Ureter (tissue), 1 donor: ENCODE data around the gene PPP2CA. TPM values are rescaled to one million over a fixed set of nuclear protein-coding genes. Genes with fewer than 3 reads are reported as not detected.
"Not testable (repeated sequence)": the region's sequence is repeated elsewhere in the genome, so short reads cannot be mapped to it uniquely, and the experiment has no call there.

Experiments used
- DNase-seq: peaks from one replicate; pipeline ENCODE4 v3.0.0-alpha.2; 2020; ENCODE audit warnings: low spot score
- total RNA-seq: library from RNA; stranded (reverse); gene quantifications from one replicate; pipeline ENCODE4 v1.2.4, GENCODE V29; 2023
- donor health status: DM: yes; HTN: yes; CAD: no.

The PPP2CA gene
- total RNA-seq, 1 donor from 2014 or later: 110 TPM

DNA sequence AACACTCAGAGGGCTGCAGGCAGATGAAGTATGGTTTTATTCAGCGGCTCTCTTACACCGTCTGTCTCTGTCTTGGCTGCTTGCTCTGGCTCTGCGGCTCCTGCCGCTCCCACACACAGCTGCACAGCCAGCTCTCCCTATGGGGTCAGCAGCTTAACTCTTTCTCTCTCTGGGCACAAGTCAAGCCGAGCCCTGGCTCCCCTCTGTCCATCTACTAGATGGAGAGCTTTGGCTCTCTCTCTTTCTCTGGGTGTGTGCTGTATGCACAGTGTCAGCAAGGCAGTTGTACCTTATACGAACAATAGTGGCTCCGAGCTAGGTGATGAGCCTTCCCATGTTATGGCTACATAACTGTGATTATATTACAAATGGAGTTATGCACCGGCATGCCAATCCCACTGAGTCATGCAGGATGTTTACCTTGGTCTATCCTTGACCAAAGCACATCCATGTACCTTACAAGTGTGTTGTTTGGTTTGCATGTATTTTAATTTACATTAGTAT, 19.3 kb upstream of the PPP2CA start:
- DNase-seq: no peak

DNA sequence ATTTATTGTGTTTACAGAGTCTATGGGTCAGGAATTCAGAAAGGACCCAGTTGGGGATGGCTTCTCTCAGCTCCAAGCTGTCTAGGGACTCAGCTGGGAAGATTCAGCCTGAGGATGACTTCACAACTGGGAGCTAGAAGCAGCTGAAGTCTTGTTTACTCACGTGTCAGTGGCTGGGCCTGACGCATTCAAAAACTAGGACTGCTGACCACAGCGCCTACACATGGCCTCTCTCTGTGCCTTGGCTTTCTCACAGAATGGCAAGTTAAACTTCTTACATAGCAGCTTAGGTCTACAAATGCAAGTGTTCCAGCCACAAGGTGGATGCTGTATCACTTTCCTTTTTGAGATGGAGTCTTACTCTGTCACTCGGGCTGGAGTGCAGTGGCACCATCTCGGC, 16.3 kb upstream of the PPP2CA start:
- DNase-seq: no peak

DNA sequence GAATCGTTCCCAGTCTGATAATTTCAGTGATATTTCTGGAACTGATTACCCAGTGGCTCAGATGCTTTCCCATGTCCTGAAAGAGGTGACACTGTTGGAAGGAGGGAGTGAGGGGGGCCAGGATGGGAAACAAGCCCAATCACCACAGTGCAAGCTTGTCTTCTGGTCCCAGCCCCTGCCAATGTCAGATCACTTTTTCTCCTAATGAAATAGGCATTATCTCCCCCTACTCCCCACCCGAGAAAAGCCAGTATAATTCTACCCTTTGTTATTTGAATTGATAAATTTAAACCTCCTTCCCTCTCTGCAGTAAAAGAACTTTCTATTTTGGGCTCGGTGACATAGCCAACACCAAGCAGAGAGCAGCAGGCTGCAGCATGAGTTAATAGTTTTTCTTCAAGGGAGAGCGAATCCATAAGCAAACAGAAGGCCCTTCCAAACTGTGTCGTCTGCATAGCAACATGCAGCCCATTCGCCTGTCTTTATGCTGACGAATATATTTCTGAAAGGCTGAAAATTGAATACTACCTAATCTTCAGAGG, 14.6 kb upstream of the PPP2CA start:
- no peak for DNase-seq

DNA sequence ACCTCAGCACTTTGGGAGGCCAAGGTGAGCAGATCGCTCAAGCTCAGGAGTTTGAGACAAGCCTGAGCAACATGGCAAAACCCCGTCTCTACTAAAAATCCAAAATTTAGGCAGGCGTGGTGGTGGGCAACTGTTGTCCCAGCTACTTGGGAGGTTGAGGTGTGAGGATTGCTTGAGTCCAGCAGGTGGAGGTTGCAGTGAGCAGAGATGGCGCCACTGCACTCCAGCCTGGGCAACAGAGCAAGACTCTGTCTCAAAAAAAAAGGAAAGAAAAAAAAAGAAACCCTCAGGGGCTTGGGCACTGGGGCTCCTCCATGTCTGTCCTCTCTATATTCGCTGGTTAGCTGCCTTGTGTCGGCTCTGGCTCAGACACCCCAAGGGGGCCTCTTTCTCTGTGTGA, 10.9 kb upstream of the PPP2CA start:
- no peak for DNase-seq

DNA sequence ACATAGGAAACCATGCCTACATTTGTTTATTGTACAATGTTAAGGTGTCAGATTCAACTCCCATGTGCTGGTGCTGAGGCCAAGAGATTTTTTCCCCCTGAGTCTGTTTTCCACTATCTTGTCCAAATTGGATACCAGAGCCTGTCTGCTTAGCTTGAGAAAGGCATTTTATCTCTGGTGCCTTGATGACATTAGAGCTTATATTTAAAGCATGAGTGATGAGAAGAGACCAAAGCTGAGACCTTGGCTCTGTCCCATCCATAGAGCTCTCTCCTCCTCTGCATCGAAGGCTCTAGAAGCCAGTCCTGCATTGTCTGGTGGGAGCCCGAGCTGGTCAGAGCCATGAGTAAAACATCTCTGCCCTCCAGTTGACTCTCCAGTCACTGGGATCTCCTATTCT, 10.4 kb upstream of the PPP2CA start:
- no peak for DNase-seq

DNA sequence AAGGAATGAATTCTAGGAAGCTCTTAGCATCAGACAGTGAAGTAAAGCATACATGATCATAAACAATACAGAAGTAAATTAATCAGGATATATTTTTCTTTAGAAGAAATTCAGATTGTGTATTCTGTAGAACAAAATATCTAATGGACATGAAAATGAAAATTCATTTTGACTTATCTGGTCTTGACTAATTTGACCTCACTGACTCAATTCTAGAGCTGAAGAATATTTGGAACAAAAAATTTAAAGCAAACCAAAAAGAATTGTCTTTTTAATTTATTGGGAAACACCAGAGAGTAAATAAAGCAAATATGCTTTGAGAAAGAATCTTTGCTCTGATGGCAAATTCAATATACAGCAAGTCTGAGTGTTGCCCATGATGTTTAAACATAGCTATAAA, 2.8 kb upstream of the PPP2CA start:
- no peak for DNase-seq

DNA sequence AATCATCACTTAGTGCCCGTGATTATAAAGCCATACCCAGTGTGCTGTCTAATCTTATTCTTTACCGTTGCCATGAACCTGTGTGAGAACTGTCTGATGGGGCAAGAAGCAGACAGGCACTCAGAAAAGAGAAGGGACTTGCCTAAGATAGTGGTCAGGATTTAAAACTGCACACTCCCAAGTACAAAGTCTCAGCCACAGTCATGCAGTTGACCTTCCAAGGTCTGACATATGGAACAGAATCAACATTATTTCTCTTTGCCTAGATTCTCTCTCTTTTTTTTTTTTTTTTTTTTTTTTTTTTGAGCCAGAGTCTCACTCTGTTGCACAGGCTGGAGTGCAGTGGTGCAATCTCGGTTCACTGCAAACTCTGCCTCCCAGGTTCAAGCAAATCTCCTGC, 1.9 kb upstream of the PPP2CA start:
- DNase-seq: no peak

DNA sequence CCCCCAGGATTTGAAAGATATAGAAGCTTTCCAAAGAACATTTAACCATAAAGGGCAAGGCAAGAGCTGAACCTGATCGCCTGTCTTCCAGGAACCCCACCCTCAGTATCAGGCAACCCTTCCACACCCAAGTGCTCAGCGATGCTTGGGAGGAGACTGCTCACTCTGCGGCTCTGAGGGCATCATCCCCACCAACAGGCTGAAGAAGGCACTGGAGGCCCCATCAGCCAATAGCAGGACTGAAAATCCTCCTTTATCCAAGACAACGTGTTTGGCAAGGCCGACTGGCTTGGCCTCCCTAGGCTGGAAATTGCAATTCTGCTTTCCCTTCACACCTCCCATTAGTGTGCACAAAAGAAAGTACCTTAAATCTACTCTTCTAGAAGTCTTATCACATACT, 1.4 kb upstream of the PPP2CA start:
- DNase-seq: peak; percentile 55

DNA sequence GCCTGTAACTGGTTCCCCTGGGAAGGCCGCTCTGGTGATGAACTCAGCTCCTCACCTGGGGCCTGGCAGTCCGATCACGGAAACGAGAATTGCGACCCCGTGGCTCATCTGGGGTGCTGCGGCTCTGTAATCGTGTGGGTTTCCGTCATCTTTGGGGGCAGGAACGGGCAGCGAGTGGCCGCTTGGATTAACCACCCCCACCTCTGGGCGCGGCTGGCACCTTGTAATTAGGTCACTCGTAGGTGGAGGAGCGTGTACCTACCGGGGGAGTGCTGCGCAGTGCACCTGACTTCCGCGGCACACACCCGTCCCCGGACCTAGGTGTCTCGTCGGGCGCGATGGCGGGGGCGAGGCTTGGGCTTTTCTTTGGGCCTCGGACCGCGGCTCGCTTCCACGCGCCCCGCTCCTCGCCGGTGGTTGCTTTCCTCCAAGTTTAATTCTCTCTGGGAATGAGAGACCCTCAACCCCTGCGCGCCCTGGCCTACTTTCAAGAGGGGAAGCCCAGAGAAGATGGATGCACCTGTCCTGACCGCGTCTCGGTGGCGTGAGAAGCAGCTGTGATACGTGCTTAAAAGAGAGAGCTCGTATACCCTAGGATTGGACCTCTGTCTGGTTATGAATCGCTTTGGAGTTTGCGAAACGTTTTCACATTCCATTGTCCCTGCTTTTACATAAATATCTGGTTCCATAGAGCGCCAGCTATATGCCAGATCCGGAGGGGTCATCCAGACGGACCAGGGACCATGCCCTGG, 744 bp upstream of the PPP2CA start:
- DNase-seq: no peak

DNA sequence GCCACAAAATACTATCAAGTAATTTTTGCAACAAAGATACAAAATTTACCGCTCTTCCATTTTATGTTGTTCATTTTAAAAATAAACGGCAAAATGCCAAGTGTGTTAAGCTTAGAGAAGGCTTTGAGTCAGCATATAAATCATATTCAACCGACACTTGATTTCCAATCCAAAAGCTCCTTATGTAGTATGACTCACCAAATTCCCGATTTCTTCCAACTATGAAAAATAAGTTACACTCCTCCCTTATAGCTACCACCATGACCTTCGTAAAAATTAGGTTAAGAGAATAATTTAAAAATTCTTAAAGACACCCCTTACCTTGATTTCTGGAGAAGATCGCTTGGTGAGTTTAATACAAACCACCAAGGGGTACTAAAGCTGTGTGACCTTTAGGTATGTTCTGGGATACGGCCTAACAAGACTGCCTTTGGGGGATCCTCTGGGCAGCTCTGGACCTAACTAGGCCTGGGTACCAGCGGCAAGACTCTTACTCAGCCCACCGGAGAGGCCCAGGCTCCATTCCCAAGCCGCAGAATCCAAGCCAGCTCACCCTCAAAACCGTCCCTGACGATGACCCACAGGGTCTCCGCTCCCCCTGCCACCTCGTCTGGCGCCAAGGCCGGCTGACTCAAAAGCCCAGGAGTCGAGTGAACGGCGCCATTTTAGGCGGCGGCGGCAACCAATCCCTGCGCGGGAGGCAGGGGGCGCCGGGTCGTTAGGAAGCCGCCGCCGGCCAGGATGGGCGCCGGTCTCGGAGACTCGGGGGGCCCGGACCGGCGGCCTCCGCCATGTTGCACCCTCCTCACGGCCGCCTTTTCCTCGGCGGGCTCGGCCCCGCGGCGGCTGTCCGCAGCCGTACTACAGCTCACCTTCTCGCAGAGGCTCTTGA, 739 bp downstream of the PPP2CA start:
- DNase-seq: peak; percentile 60

DNA sequence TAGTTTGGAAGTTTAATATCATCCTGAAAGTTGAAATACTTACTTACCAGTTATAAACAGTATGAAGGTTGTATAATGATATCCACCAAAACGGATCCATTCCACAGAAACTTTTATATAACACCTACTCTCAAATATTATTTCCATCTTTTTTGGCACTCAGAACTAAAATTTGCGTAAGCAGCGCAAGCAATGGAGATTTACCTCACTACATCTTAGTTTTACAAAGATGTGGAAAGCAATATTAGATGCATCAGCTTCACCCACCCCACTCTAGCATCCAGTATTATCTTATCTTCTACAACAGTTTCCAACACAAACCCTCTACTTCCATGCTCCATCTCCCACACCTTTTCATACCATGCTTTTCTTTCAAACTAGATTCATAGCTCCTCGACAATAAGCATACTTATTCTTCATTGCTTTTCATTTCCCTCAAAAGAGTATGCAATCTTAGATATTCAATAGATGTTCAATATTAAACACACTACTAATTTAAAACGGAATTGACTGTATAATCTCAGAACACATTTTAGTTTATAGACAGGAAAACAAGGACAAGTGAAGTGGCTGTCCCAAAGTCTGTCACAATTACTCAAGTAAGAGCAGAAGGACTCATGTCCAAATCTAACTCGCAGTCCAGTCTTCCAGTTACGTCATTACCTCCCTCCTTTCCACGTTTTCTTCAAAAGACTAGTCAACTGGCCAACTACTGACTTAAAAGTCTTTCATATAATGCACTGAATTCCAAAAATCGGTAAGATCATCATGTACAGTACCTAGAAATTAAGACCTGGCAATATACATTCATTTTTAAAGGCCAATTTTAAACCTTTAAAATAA, 2.2 kb downstream of the PPP2CA start:
- DNase-seq: no peak

DNA sequence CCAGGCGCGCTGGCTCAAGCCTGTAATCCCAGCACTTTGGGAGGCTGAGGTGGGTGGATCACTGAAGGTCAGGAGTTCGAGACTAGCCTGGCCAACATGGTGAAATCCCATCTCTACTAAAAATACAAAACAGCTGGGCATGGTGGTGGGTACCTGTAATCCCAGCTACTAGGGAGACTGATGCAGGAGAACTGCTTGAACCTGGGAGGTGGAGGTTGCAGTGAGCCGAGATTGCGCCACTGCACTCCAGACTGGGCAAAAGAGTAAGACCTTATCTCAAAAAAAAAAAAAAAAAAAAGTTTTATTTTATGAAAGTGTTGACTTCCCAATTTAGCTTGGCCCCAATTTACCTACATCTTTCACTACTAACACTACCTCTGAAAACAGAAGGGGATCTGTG, 4.2 kb downstream of the PPP2CA start:
- DNase-seq: not testable (repeated sequence)

DNA sequence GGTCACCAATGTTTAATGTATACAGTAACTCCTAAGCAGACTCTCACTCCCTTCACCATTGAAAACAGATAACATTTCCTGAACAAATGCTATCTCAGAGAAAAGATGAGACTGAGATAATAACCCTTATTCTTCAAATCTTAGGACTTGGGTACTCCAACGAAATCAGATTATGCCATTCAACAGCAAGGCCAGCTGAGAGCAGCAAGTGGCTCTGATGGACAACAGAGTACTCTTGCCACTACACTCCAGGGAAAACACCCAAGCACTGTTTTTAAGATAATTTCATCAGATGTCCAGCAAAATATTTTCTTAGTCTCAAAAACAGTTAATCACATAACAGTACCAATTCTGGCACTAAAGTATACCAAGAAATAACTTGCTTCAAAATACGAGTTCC, 10.1 kb downstream of the PPP2CA start:
- DNase-seq: no peak

DNA sequence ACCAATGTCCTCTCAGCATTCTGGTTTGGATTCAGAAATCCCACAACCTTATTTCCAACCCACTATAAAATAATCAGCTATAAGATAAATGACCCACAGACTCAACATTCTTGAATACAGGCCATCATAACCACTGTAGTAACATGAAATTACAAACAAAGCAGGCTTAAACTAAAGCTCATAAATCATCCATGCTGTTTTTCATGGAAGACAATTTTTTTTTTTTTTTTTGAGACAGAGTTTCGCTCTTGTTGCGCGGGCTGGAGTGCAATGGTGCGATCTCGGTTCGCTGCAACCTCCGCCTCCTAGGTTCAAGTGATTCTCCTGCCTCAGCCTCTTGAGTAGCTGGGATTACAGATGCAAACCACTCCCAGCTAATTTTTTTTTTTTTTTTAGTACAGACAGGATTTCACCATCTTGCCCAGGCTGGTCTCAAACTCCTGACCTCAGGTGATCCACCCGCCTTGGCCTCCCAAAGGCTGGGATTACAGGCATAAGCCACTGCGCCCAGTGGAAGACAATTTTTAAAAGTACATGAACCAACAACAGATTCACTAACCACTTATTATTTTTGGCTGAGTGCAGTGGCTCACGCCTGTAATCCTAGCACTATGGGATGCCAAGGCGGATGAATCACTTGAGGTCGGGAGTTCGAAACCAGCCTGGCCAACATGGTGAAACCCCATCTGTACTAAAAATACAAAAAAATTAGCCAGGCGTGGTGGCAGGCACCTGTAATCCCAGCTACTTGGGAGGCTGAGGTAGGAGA, 14.4 kb downstream of the PPP2CA start:
- DNase-seq: not testable (repeated sequence)

DNA sequence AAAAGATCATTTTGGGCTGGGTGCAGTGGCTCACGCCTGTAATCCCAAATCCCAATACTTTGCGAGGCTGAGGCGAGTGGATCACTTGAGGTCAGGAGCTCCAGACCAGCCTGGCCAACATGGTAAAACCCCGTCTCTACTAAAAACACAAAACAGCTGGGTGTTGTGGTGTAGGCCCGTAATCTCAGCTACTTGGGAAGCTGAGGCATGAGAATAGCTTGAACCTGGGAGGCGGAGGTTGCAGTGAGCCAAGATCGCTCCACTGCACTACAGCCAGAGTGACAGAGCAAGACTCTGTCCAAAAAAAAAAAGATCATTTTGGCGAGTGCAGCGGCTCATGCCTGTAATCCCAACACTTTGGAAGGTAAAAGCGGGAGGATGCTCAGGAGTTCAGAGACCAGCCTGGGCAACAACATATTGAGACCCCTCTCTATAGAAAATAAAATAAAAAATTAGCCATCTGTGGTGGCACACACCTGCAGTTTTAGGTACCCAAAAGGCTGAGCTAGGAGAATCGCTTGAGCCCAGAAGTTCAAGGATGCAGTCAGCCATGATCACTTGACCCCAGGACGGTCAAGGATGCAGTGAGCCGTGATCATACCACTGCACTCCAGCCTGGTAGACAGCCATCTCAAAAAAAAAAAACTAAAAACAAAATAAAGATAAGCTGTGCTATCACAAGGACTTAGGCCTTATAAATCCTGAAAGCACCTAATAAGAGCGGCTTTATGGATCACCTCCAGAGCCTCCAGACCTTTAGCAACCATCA, 16.2 kb downstream of the PPP2CA start:
- DNase-seq: no peak

DNA sequence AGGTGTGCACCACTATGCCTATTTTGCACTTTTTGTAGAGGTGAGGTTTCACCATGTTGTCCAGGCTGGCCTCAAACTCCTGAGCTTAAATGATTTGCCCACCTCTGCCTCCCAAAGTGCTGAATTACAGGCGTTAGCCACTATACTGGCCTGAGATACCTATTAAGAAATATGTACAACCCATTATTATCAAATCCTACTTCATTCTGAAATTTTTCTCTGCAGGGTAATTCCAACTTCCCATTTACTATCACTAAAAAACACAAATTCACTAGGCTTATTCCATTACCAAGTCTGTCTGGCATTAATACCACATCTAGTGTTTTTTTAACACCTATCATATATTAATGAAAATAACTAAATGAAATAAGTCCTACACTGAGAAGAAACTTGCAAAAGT, 18.2 kb downstream of the PPP2CA start:
- no peak for DNase-seq

DNA sequence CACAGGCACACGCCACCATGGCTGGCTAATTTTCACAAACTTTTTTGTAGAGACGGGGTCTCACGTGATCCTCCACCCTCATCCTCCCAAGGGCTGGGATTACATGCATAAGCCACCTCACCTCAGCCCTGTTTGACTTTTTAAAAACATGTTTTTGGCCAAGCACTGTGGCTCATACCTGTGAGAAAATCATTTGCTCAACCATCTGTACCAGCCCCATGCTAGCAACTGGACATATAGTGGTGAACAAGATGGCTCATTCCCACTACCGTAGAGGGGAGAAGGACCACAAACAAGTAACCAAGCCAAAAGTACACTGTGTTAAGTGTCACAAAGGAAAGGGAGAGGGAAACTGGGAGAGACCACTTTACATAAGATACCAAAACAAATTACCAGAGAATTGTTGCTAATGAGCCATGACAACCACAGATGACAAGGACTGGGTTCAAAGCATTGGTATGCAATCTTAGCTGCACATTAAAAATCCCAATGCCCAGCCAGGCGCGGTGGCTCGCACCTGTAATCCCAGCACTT, 19.2 kb downstream of the PPP2CA start:
- no peak for DNase-seq

DNA sequence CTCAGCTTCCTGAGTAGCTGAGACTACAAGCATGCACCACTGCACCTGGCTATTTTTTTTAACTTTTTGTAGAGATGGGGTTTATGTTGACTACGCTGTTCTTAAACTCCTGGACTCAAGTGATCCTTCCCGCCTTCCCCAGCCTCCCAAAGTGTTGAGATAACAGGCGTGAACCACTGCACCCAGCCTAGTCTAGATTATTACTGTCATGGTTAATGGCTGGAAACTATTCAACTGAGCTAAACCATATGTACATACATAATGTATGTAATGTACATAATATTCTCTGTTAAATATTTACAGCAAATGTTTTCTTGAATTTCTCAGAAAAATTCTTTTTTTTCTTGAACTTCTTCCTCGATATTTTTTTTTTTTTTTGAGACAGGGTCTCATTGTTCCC, 21.3 kb downstream of the PPP2CA start:
- DNase-seq: no peak

DNA sequence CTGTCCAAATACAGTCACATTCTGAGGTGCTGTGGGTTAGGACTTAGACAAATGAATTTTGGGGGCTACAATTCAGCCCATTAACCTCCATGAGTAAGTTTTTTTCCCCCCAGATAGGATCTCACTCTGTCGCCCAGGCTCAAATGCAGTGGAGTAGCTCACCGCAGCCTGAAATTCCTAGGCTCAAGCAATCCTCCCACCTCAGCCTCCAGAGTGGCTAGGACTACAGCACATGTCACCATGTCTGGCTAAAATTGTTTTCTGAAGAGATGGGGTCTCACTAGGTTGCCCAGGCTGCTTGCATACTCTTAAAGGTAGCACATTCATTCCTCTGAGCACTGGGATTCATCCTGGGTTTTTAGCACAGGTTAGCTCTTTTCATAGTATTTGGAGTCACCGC, 22.2 kb downstream of the PPP2CA start:
- DNase-seq: no peak

DNA sequence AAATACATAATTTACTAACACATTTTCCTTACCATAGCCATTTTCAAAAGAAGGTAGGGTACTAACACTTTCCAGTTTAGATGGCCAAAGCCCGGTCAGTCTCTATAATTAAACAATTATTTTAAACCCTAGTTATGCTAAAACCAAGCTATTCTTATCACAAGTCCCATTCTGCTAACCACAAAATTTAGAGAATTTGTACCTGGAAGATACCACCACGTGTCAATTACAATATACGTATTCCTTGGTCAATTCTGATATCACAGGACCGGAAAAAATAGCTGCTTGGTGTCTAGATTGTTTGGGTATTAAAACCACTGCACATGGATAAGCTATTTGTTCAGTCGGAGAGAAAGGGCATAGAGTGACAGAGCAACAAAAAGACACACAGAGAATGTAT, 30.2 kb downstream of the PPP2CA start:
- no peak for DNase-seq
